Neural cell (in vitro differentiated cells): Measurements from ENCODE around the gene BZW1.

Source experiments
- CTCF ChIP-seq: fragments of 450-650 bp; IDR thresholded peaks from 2 replicates; pipeline ENCODE4 v1.5.1; 2014; ENCODE audit warnings: antibody characterized with exemption, mild to moderate bottlenecking, moderate library complexity; ENCODE audit not compliant: poor library complexity, severe bottlenecking
- EZH2 ChIP-seq: fragments of 200-600, 300-800 bp; shearing (Covaris generic), sonication (generic); IDR thresholded peaks from 2 replicates; pipeline ENCODE4 v1.6.1; 2014; ENCODE audit warnings: antibody characterized with exemption, low read length, borderline replicate concordance, mild to moderate bottlenecking; ENCODE audit not compliant: insufficient read depth, poor library complexity, severe bottlenecking
- MXI1 ChIP-seq: fragments of 450-650 bp; conservative IDR thresholded peaks from 2 replicates; pipeline ENCODE4 v1.6.1; 2014; ENCODE audit warnings: antibody characterized with exemption, mild to moderate bottlenecking; ENCODE audit not compliant: poor library complexity, severe bottlenecking
- POLR2AphosphoS5 ChIP-seq: IDR thresholded peaks from 2 replicates; pipeline ENCODE4 v1.6.1; 2012
- SMC3 ChIP-seq: fragments of 450-650 bp; conservative IDR thresholded peaks from 2 replicates; pipeline ENCODE4 v1.6.1; 2014; ENCODE audit warnings: antibody characterized with exemption, mild to moderate bottlenecking, moderate library complexity; ENCODE audit not compliant: poor library complexity
- TAF1 ChIP-seq: IDR thresholded peaks from 2 replicates; pipeline ENCODE4 v1.6.1; 2012; ENCODE audit warnings: low read depth

- TF ChIP-seq CTCF = no peak
- TF ChIP-seq TAF1 = no peak
- TF ChIP-seq MXI1 = no peak
- TF ChIP-seq SMC3 = no peak
- TF ChIP-seq POLR2AphosphoS5 = no peak
- no peak for TF ChIP-seq EZH2
Measured at GRCh38 chr2:200782251-200782650, 29.5 kb upstream of the BZW1 start.
